Thoracic aorta (tissue), 2 donors: ENCODE data around the gene SPRTN. TPM values are rescaled to one million over a fixed set of nuclear protein-coding genes. Genes with fewer than 3 reads are reported as not detected.

Source experiments
- ATAC-seq: fragments of 150-250 bp; one replicate; pipeline ENCODE4 v1.8.0; 2017; ENCODE audit warnings: low read depth; ENCODE audit not compliant: insufficient number of reproducible peaks, low FRiP score
- DNase-seq: peaks from one replicate; pipeline ENCODE4 v3.0.0-alpha.2; 2020; ENCODE audit warnings: low spot score
- H3K27ac ChIP-seq, 2 donors: fragments of 200-600 bp; sonication (generic); 1 replicate in 1 of 2; 2 replicates in 1 of 2; pipeline ENCODE4 v1.5.1; 2016; ENCODE audit warnings: mild to moderate bottlenecking in 2 of 2, moderate library complexity in 2 of 2
- H3K27me3 ChIP-seq: fragments of 200-600 bp; sonication (generic); replicated peaks from 2 replicates; pipeline ENCODE4 v1.6.0; 2016; ENCODE audit warnings: mild to moderate bottlenecking; ENCODE audit not compliant: insufficient read depth
- H3K36me3 ChIP-seq: fragments of 200-600 bp; sonication (generic); one replicate; pipeline ENCODE4 v1.5.1; 2016
- H3K4me1 ChIP-seq, 2 donors: fragments of 200-600 bp; sonication (generic); 1 replicate in 1 of 2; 2 replicates in 1 of 2; pipeline versions ENCODE4 v1.5.1 to v1.6.0; 2016; ENCODE audit warnings: low read depth in 2 of 2, mild to moderate bottlenecking in 1 of 2; ENCODE audit not compliant: control insufficient read depth in 1 of 2
- H3K4me3 ChIP-seq: fragments of 200-600 bp; sonication (generic); 2 replicates; pipeline ENCODE4 v1.5.1; 2016; ENCODE audit warnings: mild to moderate bottlenecking
- H3K9me3 ChIP-seq: fragments of 200-600 bp; sonication (generic); 2 replicates; pipeline ENCODE4 v1.5.1; 2016
- CTCF ChIP-seq: fragments of 200-600 bp; sonication (generic); IDR thresholded peaks from one replicate; pipeline ENCODE4 v1.5.1; 2019; ENCODE audit warnings: antibody characterized with exemption
- total RNA-seq, 2 donors: library from RNA; depleted of rRNA; stranded (reverse); fragments of >200 nt; gene quantifications; one replicate each; pipeline versions ENCODE4 v1.1.0 to v1.2.3, GENCODE V29; 2016

Gene SPRTN
- 10 to 100 TPM; 12.7 to 18.4 TPM for total RNA-seq

- Histone ChIP-seq H3K36me3 (peaks cover 8% of the 10 kb centered on the region), H3K27ac (peak within 1 kb of the TSS; percentile 84 to 99), H3K27me3 (no peaks in the 10 kb centered on the region), H3K9me3 (no peaks in the 10 kb centered on the region), H3K4me3 (peak within 1 kb of the TSS; percentile 80), H3K4me1 (peaks cover 35 to 49% of the 10 kb centered on the region in 2 donors)
- ATAC-seq (peak; percentile 86), DNase-seq (no peak)
- TF ChIP-seq CTCF: no peak
Measured at GRCh38 chr1:231338270-231339128, at the start of gene SPRTN. Gene SPRTN (plus strand): TSS chr1:231338293. CDS start chr1:231338384, 91 bp downstream.

- Histone ChIP-seq H3K27ac (no peak overlapping the region), H3K4me1 (no peaks in the 10 kb centered on the region), H3K27me3 (no peaks in the 10 kb centered on the region), H3K4me3 (no peak overlapping the region), H3K36me3 (no peaks in the 10 kb centered on the region), H3K9me3 (no peaks in the 10 kb centered on the region)
- DNase-seq (no peak), ATAC-seq (no peak)
- TF ChIP-seq CTCF: no peak
Measured at GRCh38 chr1:231295938-231296337, 42.2 kb upstream of the SPRTN start.

- DNase-seq (no peak), ATAC-seq (no peak)
- Histone ChIP-seq H3K27ac (no peak overlapping the region), H3K4me3 (no peak overlapping the region), H3K27me3 (no peaks in the 10 kb centered on the region), H3K4me1 (no peaks in the 10 kb centered on the region), H3K9me3 (no peaks in the 10 kb centered on the region), H3K36me3 (no peaks in the 10 kb centered on the region)
- TF ChIP-seq CTCF: no peak
Measured at GRCh38 chr1:231301990-231302389, 36.1 kb upstream of the SPRTN start.

GRCh38 chr1:231310391-231310934 is 27.6 kb upstream of the SPRTN start:
- Histone ChIP-seq H3K27me3 (no peaks in the 10 kb centered on the region), H3K36me3 (no peaks in the 10 kb centered on the region), H3K4me1 (no peaks in the 10 kb centered on the region), H3K4me3 (no peak overlapping the region), H3K9me3 (no peaks in the 10 kb centered on the region), H3K27ac (no peak overlapping the region)
- TF ChIP-seq CTCF: no peak
- ATAC-seq (no peak), DNase-seq (no peak)

GRCh38 chr1:231311720-231312431 is 26.2 kb upstream of the SPRTN start:
- Histone ChIP-seq H3K4me3 (no peak overlapping the region), H3K9me3 (no peaks in the 10 kb centered on the region), H3K27ac (no peak overlapping the region), H3K27me3 (no peaks in the 10 kb centered on the region), H3K4me1 (no peaks in the 10 kb centered on the region), H3K36me3 (no peaks in the 10 kb centered on the region)
- no peak for TF ChIP-seq CTCF
- DNase-seq: no peak
- ATAC-seq: no peak
